ENCODE measurements around the gene HERC6. TPM values are rescaled to one million over a fixed set of nuclear protein-coding genes. Genes with fewer than 3 reads are reported as not detected.

The HERC6 gene
- total and polyA plus RNA-seq, 2 of the 8 experiments (the other 6 are each of a cell fraction or from before 2014, with no cell fraction given): 3.7 to 3.8 TPM

GRCh38 chr4:88478247-88478646 is 99.6 kb downstream of the HERC6 start (continued):
- TF ChIP-seq CHD7 (IDR thresholded peaks at IDR 0.05; ENCODE audit: insufficient replicate concordance, low read length): no peak
- no peak for TF ChIP-seq SP2 (IDR thresholded peaks at IDR 0.05; ENCODE audit: low read length)

Measured in H1 (cell line).